Measurements from ENCODE around the gene IMPDH1.

The IMPDH1 gene

DNA sequence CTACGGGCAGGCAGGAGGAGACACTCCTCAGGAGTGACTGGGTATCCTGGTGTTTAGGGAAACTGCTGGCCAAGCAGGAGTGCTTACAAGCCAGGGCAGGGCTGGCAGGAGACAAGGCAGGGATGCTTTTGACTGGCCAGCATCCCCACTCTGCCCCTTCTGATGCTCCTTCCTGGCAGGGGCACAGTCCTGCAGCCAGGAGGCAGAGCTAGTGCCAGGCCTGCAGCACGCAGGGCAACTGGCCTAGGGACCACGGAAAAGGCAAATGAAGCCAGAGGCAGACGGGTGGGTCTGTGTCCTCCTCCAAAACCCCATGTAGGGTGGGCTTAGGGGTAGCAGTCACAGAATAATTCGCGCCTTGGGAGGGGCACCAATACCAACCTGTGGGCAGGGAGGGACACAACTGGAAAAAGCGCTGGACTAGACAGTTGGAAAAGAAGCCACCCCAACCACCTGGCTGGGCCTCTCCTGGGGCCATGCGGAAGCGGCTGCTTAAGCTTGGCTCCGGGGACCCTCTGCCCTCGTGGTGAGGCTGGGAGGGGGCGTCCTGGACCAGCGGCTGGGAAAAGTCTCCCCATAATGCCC lies 4.8 kb downstream of the IMPDH1 start:
- DNase-seq: peak in 1 of 2 experiments; percentile 26

GRCh38 chr7:128404143-128404681 lies 5.6 kb downstream of the IMPDH1 start:
- DNase-seq: peak in 1 of 2 experiments; percentile 44

DNA sequence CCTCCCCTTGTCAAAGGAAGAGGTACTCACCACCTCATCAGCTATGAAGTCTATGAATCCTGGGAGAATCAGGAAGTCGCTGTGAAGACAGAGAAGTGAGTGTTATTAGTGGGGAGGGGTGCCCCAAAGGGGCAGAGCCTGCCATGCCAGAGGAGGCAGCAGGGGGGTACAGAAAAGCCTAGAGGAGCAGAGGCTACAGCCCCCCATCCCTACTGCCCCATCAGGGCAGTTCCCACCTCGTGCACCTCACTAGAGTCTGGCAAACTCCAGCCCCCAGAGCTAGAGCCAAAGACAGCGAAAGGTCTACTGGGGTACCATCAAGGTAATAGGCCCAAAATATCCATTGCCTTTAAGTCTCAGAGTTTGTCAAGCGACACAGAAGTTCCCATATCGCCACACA lies 6.1 kb downstream of the IMPDH1 start:
- DNase-seq: no peak

DNA sequence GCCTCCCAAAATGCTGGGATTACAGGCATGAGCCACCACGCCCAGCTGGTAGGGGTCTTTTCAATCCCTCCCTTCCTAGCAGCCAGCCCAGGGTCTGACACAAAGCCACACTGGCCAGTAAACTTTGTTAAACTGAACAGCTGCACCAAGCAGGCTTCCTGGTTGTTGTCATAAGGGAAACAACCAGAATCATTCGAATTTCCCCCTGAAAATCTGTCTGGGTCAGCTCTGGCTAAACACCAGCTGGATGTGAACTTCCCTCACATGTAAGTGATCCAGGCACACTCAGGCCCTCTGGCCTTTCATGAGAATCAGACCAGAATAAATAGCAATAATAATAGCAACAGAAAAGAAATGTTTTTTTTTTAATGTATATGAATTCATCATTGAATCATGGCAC lies 7.4 kb downstream of the IMPDH1 start:
- DNase-seq: no peak

- DNase-seq: no peak
Observed at GRCh38 chr7:128400566-128400965, 9.2 kb downstream of the IMPDH1 start.

- DNase-seq: no peak
Observed at GRCh38 chr7:128399991-128400390, 9.8 kb downstream of the IMPDH1 start.

DNA sequence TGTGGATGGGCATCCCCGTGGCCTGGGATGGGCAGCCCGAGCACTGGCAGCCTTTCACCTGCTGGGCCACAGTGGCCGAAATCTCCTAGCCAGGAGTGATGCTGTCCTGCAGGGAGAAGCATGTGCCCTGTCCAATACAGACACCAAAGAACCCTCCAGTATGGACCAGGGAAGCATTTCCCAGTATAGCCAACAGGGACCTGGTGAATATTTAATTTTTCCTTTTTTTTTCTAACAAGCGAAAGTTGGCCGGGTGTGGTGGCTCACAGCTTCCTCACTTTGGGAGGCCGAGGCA lies 11.0 kb downstream of the IMPDH1 start:
- DNase-seq: no peak

DNA sequence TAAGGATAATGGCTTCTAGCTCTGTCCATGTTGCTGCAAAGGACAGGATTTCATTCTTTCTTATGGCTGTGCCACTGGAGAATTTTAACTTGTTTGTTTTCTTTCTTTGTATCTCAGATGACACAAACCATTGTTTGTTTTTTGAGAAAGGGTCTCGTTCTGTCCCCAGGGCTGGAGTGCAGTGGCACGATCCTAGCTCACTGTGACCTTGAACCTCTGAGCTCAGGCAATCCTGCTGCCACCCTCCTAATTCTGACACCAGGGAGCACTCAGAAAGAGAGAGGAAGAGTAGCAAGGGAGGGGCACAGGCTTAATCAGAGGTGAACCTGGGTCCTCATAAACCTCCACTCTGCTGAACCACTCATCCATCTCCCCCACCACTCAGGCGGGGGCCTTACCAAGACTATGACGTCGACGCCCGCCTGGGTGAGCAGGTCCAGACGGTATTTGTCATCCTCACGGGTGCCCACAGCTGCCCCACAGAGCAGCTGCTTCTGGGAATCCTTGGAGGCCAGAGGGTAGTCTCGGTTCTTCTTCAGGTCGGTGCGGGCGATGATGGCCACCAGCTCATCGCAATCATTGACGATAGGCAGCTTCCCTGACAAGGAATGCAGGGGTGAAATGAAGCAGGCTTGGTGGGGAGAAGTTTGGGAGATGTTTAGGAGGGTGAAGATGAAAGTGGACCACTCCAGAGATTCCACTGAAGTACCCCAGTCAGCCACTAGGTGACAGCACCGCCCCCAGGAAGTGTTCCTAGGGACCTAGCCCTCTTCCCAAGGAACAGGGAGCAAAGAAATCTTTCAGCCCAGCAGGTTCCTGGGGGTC lies 11.6 kb downstream of the IMPDH1 start:
- peak; percentile 18 to 47 for DNase-seq

GRCh38 chr7:128396357-128396756 lies 13.4 kb downstream of the IMPDH1 start:
- DNase-seq: no peak

DNA sequence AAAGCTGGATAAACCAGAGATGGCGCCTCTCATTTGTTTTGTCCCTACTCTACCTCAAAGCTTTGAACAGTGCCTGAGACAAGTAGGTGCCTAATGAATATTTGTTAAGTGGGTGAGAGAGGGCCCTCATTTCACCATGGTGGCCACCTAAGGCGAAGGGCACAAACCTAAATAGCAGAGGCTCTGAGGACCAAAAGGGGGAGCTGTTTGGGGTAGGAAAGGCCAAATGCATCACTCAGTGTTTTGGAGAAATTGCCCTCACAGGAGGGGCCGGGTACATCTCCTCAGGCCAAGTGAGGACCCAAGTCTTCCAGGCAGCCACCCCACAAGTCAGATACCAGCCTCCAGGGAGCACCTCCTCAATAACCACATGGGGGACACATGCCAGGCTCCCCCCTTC lies 14.0 kb downstream of the IMPDH1 start:
- DNase-seq: no peak

DNA sequence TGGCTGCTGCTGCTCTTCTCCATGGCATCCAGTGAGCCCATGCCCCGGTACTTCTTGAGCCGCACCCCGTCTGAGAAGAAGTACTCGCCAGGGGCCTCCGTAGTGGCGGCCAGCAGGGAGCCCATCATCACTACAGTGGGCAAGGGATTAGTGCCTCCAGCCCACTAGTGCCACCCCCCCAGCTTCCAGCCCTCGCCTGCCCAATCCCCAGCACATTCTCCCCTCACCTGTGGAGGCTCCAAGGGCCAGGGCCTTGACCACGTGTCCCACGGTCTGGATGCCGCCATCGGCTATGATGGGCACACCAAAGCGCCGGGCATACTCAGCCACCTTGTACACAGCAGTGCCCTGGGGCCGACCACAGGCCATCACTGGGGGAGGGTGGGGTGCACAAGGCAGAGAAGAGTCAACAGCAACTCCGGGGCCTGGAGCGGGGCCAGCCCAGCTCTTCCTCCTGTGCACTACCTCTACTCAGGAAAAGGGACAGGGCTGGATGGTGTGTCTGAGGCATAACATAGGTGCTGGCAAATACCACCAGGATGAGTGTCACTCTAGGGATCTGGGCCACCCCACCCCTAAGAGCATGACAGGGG lies 14.8 kb downstream of the IMPDH1 start:
- DNase-seq: no peak

GRCh38 chr7:128393526-128394330 lies 16.1 kb downstream of the IMPDH1 start:
- no peak for DNase-seq

DNA sequence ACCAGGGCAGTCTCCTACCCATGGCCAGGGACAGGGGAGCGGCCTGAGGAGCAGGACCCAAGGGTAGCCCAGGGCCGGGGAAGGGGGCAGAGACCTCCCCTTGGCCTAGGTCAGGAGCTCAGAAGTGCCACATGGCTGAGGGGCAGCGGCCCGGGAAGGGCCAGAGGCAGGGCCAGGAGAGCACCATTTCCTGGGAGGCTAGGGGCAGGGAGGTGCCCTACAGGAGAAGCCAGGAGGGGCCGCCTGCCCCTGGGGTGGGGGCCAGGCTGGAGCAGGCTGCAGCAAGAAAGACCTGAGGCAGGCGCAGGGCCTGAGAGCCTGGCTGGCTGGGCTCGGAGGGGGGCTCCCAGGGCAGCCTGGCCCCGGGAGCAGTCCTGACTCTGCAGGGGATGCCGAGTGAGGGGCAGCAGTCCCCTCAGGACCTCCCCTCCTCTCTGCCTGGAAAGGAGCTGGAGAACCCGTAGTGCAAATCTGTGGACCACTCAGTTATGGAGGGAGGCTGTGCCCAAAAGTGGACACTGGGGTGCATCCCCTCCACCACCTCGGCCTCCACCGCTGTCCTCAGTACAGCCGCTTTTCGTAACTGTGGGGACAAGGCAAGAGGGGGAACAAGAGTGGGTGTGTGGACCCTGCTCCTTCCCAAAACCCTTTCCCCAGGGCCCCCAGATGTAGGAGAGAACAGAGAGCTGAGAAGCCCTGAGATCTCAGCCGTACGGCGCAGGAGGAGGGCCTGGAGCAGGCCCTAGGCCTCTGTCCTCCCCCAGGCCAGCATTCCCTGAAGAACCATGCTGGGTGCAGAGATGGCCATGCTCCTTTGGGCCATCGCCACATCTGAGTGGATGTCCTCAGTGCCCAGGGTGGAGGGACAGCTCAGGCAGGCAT lies 17.1 kb downstream of the IMPDH1 start:
- DNase-seq: no peak

DNA sequence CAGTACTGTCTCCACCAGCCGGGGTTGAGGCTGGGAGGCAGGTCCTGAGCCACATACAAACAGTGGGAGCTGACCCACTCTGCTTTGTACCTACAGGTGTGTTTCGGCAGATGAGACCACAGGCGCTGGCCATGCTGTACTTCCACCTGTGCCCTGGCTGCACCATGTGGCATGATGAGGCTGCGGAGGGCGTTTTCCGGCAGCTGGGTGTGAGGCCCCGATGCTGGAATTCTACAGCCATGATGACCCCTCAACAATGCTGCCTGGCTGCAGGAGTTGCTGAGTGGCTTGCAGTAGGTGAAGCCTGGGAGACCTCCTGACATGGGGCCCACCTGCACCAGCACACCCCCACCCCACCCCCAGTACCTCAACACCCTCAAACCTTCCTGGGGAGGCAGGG lies 18.0 kb downstream of the IMPDH1 start:
- no peak for DNase-seq

DNA sequence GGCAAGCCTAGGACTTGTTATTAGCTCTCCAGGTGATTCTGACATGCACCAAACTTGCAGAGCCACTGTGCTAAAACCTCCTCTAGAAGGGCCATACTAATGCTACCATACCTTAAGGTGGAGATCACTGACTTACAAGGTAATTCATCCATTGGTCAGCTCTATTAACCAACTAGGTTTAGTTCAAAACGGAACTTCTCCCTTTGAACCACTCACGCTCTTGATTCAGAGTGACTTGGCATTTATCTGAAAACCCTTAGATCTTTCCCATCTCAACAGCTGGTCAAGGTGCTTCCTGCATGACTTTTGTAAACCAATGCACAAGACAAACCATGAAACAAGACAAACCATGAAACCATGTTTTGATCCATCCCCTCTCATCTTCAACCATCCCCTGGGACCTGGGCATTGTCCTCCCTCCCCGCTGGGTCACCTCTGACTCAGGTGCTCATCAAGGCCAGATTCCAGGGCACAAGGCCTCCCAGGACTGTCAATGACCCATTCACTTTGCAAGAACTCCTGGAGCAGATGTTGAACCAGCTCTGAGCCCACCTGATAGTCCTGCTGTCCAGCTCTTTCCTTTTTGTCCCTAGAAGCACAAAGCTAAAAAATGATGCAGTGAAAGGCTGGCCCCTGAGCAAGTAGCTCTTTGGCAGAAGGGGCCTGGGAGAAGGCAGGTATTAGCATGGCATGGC lies 18.8 kb downstream of the IMPDH1 start:
- DNase-seq: no peak

DNA sequence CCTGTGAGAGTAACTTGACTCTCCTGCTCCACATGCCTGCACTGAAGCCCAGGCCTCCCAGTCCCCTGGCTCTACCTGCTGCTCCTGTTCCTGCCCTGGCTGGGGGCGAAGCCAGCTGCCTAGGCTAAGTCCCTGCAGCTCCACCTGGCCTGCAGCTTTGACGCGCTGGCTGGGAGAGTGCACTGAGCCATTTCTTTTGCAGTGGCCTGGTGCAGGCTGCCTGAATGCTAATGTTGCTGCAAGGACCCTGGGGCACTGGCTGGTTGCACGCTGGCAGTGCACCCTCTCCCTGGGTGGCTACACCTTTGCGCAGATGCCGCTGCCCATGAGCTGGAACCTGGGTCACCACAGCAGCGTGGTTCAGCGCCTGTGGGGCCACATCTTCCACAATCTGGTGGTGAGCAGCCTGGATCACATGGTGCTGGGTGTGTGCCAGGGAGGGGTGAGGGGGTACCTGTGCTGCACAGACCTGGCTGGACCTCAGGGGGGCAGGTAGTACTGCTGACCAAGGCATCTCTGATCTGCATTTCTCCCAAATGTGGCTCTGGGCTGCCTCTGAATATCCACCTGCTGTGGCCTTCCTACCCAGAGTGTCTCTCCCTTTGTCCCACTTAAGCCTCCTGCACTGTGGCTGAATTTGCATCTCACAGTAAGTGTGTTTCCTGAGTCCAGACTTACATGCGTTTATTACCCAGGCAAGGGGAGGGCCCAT lies 20.0 kb downstream of the IMPDH1 start:
- DNase-seq: no peak

GRCh38 chr7:128389085-128389617 lies 20.6 kb downstream of the IMPDH1 start:
- no peak for DNase-seq

- DNase-seq: no peak
Observed at GRCh38 chr7:128388145-128388485, 21.7 kb downstream of the IMPDH1 start.

GRCh38 chr7:128387216-128388144 lies 22.3 kb downstream of the IMPDH1 start:
- DNase-seq: peak; percentile 80 to 82
